ENCODE results near the gene MPRIP.
A peak's percentile ranks its signal among the peaks of the same experiment; 100 is the strongest.

Gene MPRIP

DNA sequence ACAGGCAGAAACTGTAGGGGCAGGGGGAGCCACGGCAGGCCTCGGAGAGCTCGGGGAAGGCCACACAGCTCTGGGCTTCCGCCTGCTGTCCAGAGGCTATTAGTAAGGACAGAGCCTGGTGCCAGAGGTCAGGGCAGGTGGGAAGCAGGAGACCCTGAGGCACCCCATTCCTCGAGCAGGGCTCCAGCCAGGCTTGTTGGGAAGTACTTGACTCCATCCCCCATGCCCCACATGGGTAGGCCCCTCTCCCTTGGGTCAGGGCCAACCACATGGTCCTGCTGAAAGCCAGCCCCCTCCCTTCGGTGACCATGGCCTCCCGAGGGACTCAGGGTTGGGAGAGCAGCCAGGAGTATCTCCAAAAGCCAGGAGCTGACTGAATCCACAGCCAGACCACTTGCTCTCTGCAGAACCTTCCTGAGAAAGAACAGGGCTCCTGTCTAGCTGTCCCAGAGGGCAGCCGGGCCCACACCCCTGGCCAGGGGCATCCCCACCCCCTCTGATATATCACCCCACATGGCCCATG lies 17.4 kb upstream of the MPRIP start:
- TF ChIP-seq, protein P1, sequence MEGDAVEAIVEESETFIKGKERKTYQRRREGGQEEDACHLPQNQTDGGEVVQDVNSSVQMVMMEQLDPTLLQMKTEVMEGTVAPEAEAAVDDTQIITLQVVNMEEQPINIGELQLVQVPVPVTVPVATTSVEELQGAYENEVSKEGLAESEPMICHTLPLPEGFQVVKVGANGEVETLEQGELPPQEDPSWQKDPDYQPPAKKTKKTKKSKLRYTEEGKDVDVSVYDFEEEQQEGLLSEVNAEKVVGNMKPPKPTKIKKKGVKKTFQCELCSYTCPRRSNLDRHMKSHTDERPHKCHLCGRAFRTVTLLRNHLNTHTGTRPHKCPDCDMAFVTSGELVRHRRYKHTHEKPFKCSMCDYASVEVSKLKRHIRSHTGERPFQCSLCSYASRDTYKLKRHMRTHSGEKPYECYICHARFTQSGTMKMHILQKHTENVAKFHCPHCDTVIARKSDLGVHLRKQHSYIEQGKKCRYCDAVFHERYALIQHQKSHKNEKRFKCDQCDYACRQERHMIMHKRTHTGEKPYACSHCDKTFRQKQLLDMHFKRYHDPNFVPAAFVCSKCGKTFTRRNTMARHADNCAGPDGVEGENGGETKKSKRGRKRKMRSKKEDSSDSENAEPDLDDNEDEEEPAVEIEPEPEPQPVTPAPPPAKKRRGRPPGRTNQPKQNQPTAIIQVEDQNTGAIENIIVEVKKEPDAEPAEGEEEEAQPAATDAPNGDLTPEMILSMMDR (IDR thresholded peaks at IDR 0.05; ENCODE audit: low read depth, low read length), result no peak
- H3K4me3 ChIP-seq (ENCODE audit: low read depth, low read length), result no peak overlapping the region
- in situ Hi-C loops (cut with HindIII; ENCODE audit: low sequenced_read_pairs), result no loop called here
- no peak for DNase-seq (ENCODE audit: low read depth, low spot score)

DNA sequence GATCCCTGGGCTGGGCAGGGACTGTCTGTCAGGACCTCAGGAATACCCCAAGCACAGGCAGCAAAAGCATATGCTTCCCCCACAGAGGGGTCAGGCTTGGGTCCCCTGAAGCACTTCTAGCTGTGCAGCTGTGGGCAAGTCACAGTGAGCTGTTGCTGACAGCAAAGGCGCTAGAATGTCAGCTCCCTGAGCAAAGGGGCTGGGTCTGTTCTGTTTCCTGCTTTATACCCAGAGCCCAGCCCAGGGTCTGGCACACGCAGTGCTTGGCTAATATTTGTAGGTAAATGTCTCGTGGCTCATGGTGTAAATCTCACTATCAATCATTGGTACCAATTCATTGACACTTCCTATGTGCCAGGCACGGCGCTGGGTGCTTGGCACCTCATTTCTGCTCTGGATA lies 16.6 kb upstream of the MPRIP start:
- TF ChIP-seq, protein P1 (IDR thresholded peaks at IDR 0.05; ENCODE audit: low read depth, low read length), result no peak
- in situ Hi-C loops (cut with HindIII; ENCODE audit: low sequenced_read_pairs), result no loop called here
- DNase-seq (ENCODE audit: low read depth, low spot score), result no peak
- no peak overlapping the region for H3K4me3 ChIP-seq (ENCODE audit: low read depth, low read length)

DNA sequence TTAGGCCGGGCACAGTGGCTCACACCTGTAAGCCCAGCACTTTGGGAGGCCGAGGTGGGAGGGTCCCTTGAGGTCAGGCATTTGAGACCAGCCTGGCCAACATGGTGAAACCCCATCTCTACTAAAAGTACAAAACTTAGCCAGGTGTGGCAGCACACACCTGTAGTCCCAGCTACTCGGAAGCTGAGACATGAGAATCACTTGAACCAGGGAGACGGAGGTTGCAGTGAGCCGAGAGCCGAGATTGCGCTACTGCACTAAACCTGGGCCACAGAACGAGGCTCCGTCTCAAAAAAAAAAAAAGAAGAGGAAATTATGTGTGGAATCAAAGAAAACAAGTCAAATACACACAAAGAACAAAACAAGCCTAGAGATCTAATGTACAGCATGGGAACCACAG lies 16.1 kb upstream of the MPRIP start:
- in situ Hi-C loops (cut with HindIII; ENCODE audit: low sequenced_read_pairs), result no loop called here
- TF ChIP-seq, protein P1 (IDR thresholded peaks at IDR 0.05; ENCODE audit: low read depth, low read length), result no peak
- DNase-seq (ENCODE audit: low read depth, low spot score), result no peak

DNA sequence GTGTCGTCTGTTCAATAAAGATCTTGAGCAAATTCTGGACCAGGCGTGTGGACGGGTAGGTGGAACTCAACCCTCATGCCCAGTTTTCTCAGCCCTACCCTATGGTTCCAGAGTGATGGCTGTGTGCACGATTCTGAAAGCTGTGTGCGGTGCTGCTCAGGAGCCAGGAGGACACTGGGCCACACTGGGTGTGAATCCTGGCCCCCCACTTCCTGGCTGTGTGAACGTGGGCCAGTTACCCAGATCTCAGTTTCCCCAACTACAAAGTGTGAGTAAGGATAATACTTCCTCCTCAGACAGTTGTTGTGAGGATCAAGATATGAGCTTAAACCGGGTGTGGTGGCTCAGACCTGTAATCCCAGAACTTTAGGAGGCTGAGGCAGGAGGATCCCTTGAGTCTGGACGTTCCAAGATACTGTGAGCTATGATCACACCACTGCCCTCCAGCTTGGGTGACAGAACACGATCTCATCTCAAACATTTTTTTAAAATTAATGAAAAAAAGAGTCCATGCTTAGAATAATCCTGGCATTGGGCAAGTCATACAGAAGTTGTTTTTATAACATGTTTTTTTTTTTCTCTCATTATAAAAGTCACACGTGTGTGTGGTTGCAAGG lies 14.7 kb upstream of the MPRIP start:
- in situ Hi-C loops (cut with HindIII; ENCODE audit: low sequenced_read_pairs), result no loop called here
- no peak for DNase-seq (ENCODE audit: low read depth, low spot score)
- H3K4me3 ChIP-seq (ENCODE audit: low read depth, low read length), result no peak overlapping the region
- TF ChIP-seq, protein P1 (IDR thresholded peaks at IDR 0.05; ENCODE audit: low read depth, low read length), result no peak

More for the DNA sequence above, 16.1 kb upstream of the MPRIP start:
- no peak overlapping the region for H3K4me3 ChIP-seq (ENCODE audit: low read depth, low read length)

DNA sequence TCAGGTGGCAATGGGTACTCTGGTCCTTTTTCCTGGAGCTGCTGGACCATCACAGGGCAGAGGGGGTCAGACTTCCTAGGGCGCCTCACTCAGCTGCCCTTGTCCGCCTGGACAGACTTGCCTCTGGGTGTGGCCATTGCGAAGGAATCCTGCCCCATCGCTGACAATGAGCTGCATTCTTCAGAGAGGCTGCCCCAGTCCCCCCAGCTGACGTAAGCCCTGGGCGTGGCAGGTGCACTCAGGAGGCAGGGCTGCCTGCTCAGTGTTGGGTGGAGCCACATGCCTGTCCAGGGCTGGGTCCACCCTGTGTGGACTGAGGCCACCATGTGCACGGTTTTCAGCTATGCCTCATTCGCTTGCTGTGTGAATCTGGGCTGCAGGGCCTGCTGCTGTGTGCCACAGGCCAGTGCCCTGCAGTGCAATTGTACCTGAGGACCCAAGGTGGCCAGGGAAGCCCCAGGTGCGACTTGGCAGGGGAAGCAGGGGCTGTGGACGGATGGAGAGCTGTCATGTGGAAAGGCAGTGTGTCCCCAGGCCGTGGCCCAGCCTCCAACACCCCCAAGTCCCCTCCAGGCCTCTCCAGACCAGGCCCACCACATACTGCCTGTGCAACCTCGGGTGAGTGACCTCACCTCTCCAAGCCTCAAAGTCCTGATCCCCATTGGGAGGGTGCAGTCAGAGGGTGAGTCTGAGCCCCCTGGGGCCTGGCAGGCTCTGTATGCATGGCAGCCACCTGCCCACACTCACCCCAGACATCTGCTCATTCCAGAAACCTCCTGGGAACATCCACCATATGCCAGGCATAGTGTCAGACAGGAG lies 14.0 kb upstream of the MPRIP start:
- in situ Hi-C loops (cut with HindIII; ENCODE audit: low sequenced_read_pairs), result no loop called here
- DNase-seq (ENCODE audit: low read depth, low spot score), result peak; percentile 78
- TF ChIP-seq, protein P1 (IDR thresholded peaks at IDR 0.05; ENCODE audit: low read depth, low read length), result no peak
- no peak overlapping the region for H3K4me3 ChIP-seq (ENCODE audit: low read depth, low read length)

DNA sequence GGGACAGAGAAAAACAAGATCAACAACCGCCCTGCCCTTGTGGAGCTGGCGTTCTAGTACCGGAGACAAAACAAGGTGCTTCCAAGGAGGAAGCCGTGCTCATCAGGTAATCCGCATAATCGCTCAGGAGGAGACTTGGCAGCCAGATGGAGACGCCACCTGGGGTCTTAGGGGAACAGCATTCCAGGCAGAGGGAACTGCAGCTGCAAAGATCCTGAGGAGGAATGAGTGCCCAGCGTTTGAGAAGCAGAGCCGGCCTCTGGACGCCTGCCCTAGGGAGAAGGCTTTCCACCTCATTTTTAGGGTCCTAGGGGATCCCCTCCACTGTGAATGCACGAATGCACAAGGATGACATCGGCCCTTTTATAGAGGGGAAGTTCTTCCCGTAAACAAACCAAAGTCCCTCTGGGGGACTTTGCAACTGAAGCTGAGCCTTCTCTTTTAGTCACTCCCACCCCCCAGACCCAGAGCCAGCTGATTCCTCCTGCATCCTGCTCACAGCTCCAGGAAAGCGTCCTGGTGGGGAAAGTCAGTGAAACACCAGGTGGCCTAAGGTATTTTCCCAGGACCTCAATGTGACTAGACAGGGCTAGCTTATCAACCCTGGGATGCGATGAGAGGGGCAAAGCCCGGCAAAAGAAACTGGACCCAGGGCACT lies 13.2 kb upstream of the MPRIP start:
- in situ Hi-C loops (cut with HindIII; ENCODE audit: low sequenced_read_pairs), result no loop called here
- TF ChIP-seq, protein P1 (IDR thresholded peaks at IDR 0.05; ENCODE audit: low read depth, low read length), result no peak
- no peak overlapping the region for H3K4me3 ChIP-seq (ENCODE audit: low read depth, low read length)

More for the DNA sequence above, 13.2 kb upstream of the MPRIP start:
- no peak for DNase-seq (ENCODE audit: low read depth, low spot score)

Measured in astrocyte of the spinal cord (primary cell).